SK-N-SH treated with all-trans-retinoic acid at 6 μM for 48 hours (cell line): ENCODE data around the gene RNF215.
A peak's percentile ranks its signal among the peaks of the same experiment; 100 is the strongest.

Source experiments
- ATAC-seq: fragments of 200-7000 bp; cut with Tn5 transposase; 3 replicates; pipeline ENCODE4 v1.9.1; 2020; ENCODE audit warnings: mild to moderate bottlenecking, moderate library complexity
- ARNTL ChIP-seq: fragments of 450-650 bp; formaldehyde crosslinking; IDR thresholded peaks from 2 replicates; pipeline ENCODE4 v1.5.0; 2020; ENCODE audit warnings: low read depth, mild to moderate bottlenecking, moderate library complexity, borderline replicate concordance
- BACH2 ChIP-seq: fragments of 250-450 bp; sonication (Bioruptor Pico); IDR thresholded peaks from 2 replicates; pipeline ENCODE4 v1.9.0; 2021; ENCODE audit warnings: mild to moderate bottlenecking, borderline replicate concordance
- CREB5 ChIP-seq: fragments of 250-450 bp; sonication (Bioruptor Pico); IDR thresholded peaks from 2 replicates; pipeline ENCODE4 v1.5.1; 2020; ENCODE audit warnings: low read depth, mild to moderate bottlenecking, moderate library complexity
- CSDC2 ChIP-seq: fragments of 250-450 bp; sonication (Bioruptor Pico); IDR thresholded peaks from 2 replicates; pipeline ENCODE4 v1.5.0; 2020; ENCODE audit warnings: mild to moderate bottlenecking, moderate library complexity
- CSRNP3 ChIP-seq: fragments of 250-450 bp; sonication (Bioruptor Pico); IDR thresholded peaks from 2 replicates; pipeline ENCODE4 v1.5.1; 2021; ENCODE audit warnings: mild to moderate bottlenecking, moderate library complexity
- ESRRG ChIP-seq: fragments of 250-450 bp; sonication (Bioruptor Pico); IDR thresholded peaks from 2 replicates; pipeline ENCODE4 v1.6.1; 2021; ENCODE audit warnings: mild to moderate bottlenecking
- GLIS3 ChIP-seq: fragments of 250-450 bp; sonication (Bioruptor Pico); IDR thresholded peaks from 2 replicates; pipeline ENCODE4 v1.5.0; 2020; ENCODE audit warnings: mild to moderate bottlenecking, moderate library complexity
- ISL1 ChIP-seq: fragments of 250-450 bp; sonication (Bioruptor Pico); IDR thresholded peaks from 2 replicates; pipeline ENCODE4 v2.1.2; 2022; ENCODE audit warnings: mild to moderate bottlenecking, moderate library complexity
- PATZ1 ChIP-seq: fragments of 250-450 bp; sonication (Bioruptor Pico); IDR thresholded peaks from 2 replicates; pipeline ENCODE4 v1.8.0; 2020; ENCODE audit warnings: mild to moderate bottlenecking, moderate library complexity, borderline replicate concordance
- POU6F1 ChIP-seq: fragments of 250-450 bp; sonication (Bioruptor Pico); IDR thresholded peaks from 2 replicates; pipeline ENCODE4 v1.8.0; 2021; ENCODE audit warnings: low read depth, mild to moderate bottlenecking, moderate library complexity, borderline replicate concordance
- PPARA ChIP-seq: fragments of 250-450 bp; sonication (Bioruptor Pico); IDR thresholded peaks from 2 replicates; pipeline ENCODE4 v1.5.0; 2020; ENCODE audit warnings: mild to moderate bottlenecking, borderline replicate concordance
- RARB ChIP-seq: fragments of 250-450 bp; sonication (Bioruptor Pico); IDR thresholded peaks from 2 replicates; pipeline ENCODE4 v1.8.0; 2021; ENCODE audit warnings: mild to moderate bottlenecking, moderate library complexity
- SNAI2 ChIP-seq: fragments of 250-450 bp; sonication (Bioruptor Pico); IDR thresholded peaks from 2 replicates; pipeline ENCODE4 v1.5.0; 2020; ENCODE audit warnings: mild to moderate bottlenecking, moderate library complexity
- TCF4 ChIP-seq: fragments of 250-450 bp; sonication (Bioruptor Pico); IDR thresholded peaks from 2 replicates; pipeline ENCODE4 v1.8.0; 2021; ENCODE audit warnings: mild to moderate bottlenecking, moderate library complexity, borderline replicate concordance
- TOX ChIP-seq: fragments of 250-450 bp; sonication (Bioruptor Pico); IDR thresholded peaks from 2 replicates; pipeline ENCODE4 v1.8.0; 2021; ENCODE audit warnings: mild to moderate bottlenecking, moderate library complexity, borderline replicate concordance
- TSHZ2 ChIP-seq: fragments of 250-450 bp; sonication (Bioruptor Pico); IDR thresholded peaks from 2 replicates; pipeline ENCODE4 v1.5.0; 2020; ENCODE audit warnings: mild to moderate bottlenecking, moderate library complexity
- ZC3H10 ChIP-seq: fragments of 250-450 bp; sonication (Bioruptor Pico); IDR thresholded peaks from 2 replicates; pipeline ENCODE4 v1.5.1; 2021; ENCODE audit warnings: mild to moderate bottlenecking, moderate library complexity
- ZFP3 ChIP-seq: fragments of 250-450 bp; sonication (Bioruptor Pico); IDR thresholded peaks from 2 replicates; pipeline ENCODE4 v1.5.0; 2020; ENCODE audit warnings: mild to moderate bottlenecking, moderate library complexity
- ZFP30 ChIP-seq: fragments of 450-650 bp; formaldehyde crosslinking; IDR thresholded peaks from 2 replicates; pipeline ENCODE4 v1.5.0; 2022; ENCODE audit warnings: mild to moderate bottlenecking, moderate library complexity
- ZNF565 ChIP-seq: fragments of 450-650 bp; formaldehyde crosslinking; conservative IDR thresholded peaks from 2 replicates; pipeline ENCODE4 v1.5.0; 2020; ENCODE audit warnings: low read depth, mild to moderate bottlenecking, moderate library complexity
- ZNF70 ChIP-seq: fragments of 450-650 bp; formaldehyde crosslinking; IDR thresholded peaks from 2 replicates; pipeline ENCODE4 v1.5.0; 2020; ENCODE audit warnings: mild to moderate bottlenecking, moderate library complexity
- ZNF8 ChIP-seq: fragments of 450-650 bp; formaldehyde crosslinking; IDR thresholded peaks from 2 replicates; pipeline ENCODE4 v1.5.0; 2020; ENCODE audit warnings: mild to moderate bottlenecking, moderate library complexity

The RNF215 gene

GRCh38 chr22:30427871-30428270, 40.7 kb upstream of the RNF215 start:
- ATAC-seq, result no peak
- TF ChIP-seq POU6F1 (CRISPR knock-in tag), result no peak
- no peak for TF ChIP-seq ZNF8 (CRISPR knock-in tag)
- TF ChIP-seq ZNF70, result no peak
- no peak for TF ChIP-seq ZNF565 (CRISPR knock-in tag)
- TF ChIP-seq ZC3H10 (CRISPR knock-in tag), result no peak
- no peak for TF ChIP-seq ZFP30
- no peak for TF ChIP-seq TCF4 (CRISPR knock-in tag)
- TF ChIP-seq BACH2 (CRISPR knock-in tag), result no peak
- no peak for TF ChIP-seq RARB
- TF ChIP-seq CREB5 (CRISPR knock-in tag), result no peak
- no peak for TF ChIP-seq ARNTL (CRISPR knock-in tag)
- TF ChIP-seq ESRRG, result no peak
- no peak for TF ChIP-seq SNAI2 (CRISPR knock-in tag)
- TF ChIP-seq GLIS3 (CRISPR knock-in tag), result no peak
- TF ChIP-seq PPARA (CRISPR knock-in tag), result no peak
- no peak for TF ChIP-seq ISL1 (CRISPR knock-in tag)
- no peak for TF ChIP-seq CSDC2
- TF ChIP-seq TOX (CRISPR knock-in tag), result no peak
- no peak for TF ChIP-seq TSHZ2
- no peak for TF ChIP-seq PATZ1 (CRISPR knock-in tag)

- TF ChIP-seq GLIS3 (CRISPR knock-in tag) (no peak), ISL1 (CRISPR knock-in tag) (no peak), PPARA (CRISPR knock-in tag) (no peak), ZC3H10 (CRISPR knock-in tag) (no peak), CSRNP3 (CRISPR knock-in tag) (no peak), CSDC2 (no peak), ARNTL (CRISPR knock-in tag) (no peak), ZFP3 (CRISPR knock-in tag) (no peak), ESRRG (no peak), BACH2 (CRISPR knock-in tag) (no peak), TCF4 (CRISPR knock-in tag) (no peak), POU6F1 (CRISPR knock-in tag) (no peak), ZFP30 (no peak), CREB5 (CRISPR knock-in tag) (no peak)
- peak; percentile 39 for ATAC-seq
Measured at GRCh38 chr22:30426388-30427353, 39.5 kb upstream of the RNF215 start.
